Measurements from ENCODE around the gene CD22.

DNA sequence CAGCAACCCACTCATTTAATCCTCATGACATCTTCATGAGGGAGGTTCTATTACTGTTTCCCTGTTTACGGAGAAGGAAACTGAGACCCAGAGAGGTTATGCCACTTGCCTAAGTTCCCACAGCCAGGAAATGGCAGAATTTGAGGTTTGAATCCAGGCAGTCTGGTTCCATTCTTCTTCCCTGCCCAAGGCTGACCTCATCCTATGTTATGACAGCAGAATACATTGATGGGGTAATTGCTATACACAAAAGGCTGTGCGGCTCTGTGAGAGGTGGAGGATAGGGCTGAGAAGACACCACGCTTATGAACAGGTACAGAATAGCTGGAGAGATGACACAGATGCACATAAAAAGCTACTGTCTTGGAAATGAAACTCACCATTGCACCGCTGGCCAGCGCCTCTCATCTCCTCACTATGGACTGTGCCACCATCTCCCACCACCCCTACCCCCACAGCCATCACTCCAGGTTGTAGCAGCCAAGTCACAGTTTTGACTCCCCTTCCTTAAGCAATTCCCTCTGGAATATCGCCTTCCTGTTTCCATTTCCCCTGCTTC, 25.6 kb upstream of the CD22 start:
- TF ChIP-seq, protein P1, sequence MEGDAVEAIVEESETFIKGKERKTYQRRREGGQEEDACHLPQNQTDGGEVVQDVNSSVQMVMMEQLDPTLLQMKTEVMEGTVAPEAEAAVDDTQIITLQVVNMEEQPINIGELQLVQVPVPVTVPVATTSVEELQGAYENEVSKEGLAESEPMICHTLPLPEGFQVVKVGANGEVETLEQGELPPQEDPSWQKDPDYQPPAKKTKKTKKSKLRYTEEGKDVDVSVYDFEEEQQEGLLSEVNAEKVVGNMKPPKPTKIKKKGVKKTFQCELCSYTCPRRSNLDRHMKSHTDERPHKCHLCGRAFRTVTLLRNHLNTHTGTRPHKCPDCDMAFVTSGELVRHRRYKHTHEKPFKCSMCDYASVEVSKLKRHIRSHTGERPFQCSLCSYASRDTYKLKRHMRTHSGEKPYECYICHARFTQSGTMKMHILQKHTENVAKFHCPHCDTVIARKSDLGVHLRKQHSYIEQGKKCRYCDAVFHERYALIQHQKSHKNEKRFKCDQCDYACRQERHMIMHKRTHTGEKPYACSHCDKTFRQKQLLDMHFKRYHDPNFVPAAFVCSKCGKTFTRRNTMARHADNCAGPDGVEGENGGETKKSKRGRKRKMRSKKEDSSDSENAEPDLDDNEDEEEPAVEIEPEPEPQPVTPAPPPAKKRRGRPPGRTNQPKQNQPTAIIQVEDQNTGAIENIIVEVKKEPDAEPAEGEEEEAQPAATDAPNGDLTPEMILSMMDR (IDR thresholded peaks at IDR 0.05; ENCODE audit: low read length), result no peak
- TF ChIP-seq EZH2phosphoT487 (IDR thresholded peaks at IDR 0.05; ENCODE audit: low read length) (no peak), EZH2 (optimal IDR thresholded peaks at IDR 0.05; ENCODE audit: low read depth, low read length) (no peak)
